Amniotic epithelial cell (primary cell): Measurements from ENCODE around the gene PPP1R12C.
A peak's percentile ranks its signal among the peaks of the same experiment; 100 is the strongest.
"Not testable (repeated sequence)": the region's sequence is repeated elsewhere in the genome, so short reads cannot be mapped to it uniquely, and the experiment has no call there.

Experiments
- DNase-seq: peaks from one replicate; pipeline ENCODE4 v3.0.0-alpha.2; 2010; ENCODE audit warnings: low read depth

Gene PPP1R12C

DNA sequence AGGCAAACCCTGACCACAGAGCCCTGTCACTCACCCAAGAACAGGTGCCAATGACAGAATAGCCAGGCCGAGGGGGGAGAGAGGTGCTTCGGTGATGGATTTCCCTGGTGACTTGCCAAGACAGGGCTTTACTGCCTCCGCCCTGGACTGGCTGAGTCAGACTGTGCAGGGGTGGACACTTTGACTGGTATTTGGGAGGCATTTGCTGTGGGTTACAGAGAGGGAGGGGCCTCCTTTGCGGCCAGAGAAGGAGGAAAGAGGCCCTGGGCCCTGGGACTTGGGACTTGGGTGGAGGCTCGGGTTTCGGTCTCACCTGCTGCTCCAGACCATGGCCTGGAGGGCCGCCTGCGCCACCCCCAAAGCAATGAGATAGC lies 46.3 kb downstream of the PPP1R12C start:
- peak; percentile 81 for DNase-seq

DNA sequence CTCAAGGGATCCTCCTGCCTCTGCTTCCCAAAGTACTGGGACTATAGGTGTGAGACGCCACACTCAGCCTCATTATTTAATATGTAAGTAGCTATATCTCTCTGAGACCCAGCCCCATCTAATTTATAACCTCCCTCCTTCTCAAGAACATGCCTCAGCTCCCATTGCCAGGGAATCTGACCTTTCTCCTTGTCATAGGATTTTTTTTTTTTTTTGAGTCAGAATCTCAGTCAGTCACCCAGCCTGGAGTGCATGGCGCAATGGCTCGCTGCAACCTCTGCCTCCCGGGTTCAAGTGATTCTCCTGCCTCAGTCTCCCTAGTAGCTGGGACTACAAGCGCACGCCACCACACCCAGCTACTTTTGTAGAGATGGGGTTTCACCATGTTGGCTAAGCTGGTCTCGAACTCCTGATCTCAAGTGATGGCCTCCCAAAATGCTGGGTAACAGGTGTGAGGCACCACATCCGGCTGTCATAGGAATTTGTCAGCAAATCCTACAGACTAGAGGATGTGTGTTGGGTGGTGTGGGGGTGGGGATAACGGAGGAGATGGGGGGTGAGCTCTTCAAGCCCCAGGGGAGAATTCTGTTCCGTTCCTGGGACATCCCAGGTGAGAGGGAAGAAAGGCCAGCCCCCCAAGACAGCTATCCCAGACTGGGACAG lies 46.8 kb downstream of the PPP1R12C start:
- no peak for DNase-seq

DNA sequence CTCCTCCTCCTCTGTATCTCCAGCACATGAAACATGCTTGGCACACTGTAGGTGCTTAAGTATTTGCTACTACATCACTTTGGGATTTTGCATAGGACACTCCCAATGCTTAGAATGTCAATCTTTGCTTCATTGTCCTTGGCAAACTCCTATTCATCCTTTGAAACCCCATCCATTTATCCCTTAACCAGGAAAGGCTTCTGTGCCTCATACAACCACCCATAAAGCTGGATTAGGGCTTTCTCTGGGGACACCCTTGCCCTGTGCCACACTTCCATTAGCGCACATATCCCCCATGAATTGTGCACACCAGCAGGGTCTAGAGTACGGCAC lies 47.6 kb downstream of the PPP1R12C start:
- DNase-seq, result no peak

GRCh38 chr19:55068950-55069864 lies 48.2 kb downstream of the PPP1R12C start:
- DNase-seq, result peak; percentile 14

GRCh38 chr19:55067869-55068268 lies 49.6 kb downstream of the PPP1R12C start:
- DNase-seq, result no peak

DNA sequence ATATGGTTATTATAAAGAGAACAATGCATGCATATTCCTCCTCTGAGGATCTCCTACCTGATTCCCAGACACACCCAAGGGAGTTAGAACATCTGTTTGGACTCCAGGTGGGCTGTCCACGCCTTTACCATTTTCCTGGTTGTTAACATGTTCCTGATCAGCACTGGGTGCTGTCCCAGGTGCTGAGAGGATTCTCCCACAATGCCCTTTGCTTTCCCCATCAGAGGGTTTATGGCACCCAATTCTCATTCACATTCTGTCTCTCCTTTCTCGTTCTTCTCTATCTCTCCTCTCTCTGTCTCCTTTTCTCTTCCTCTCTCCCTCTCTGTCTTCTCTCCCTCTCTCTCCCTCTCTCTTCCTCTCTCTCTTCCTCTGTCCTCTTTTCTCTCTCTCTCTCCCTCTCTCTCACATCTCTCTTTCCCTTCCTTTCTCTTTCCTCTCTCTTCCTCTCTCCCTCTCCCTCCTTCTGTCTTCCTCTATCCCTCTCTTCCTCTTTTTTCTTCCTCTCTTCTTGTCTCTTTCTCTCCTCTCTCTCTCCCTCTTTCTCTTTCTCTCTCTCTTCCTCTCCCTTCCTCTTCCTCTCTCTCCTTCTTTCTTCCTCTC lies 51.2 kb downstream of the PPP1R12C start:
- peak; percentile 11 for DNase-seq

DNA sequence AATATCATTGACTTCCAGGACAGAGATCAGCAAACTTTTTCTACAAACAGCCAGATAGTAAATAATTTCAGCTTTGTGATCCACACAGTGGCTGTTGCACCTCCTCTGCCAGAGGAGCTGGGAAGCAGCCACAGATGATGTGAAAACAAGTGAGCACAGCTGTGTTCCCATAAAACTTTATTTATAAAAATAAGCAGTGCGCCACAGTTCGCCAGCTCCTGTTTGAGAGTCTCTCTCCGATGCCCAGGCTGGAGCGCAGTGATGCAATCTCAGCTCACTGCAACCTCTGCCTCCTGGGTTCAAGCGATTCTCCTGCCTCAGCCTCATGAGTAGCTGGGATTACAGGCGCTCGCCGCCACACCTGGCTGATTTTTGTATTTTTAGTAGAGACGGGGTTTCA lies 51.9 kb downstream of the PPP1R12C start:
- not testable (repeated sequence) for DNase-seq

DNA sequence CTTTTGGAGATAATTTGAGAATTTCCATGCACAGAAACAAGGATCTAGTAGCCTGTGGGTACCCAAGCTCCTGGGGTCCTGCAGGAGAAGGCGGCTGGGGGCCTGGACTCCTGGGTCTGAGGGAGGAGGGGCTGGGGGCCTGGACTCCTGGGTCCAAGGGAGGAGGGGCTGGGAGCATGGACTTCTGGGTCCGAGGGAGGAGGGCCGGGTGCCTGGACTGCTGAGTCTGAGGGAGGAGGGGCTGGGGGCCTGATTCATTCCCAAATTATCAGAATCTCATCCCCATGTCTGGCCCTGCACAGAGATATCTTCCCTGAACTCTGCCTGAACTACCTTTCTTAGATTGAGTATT lies 54.0 kb downstream of the PPP1R12C start:
- no peak for DNase-seq

GRCh38 chr19:55062735-55063491 lies 54.5 kb downstream of the PPP1R12C start, which contains the start of gene RDH13:
TSS of gene RDH13 (minus strand) at chr19:55063148. CDS start at chr19:55063032, 116 bp downstream.
- DNase-seq, result peak; percentile 91

DNA sequence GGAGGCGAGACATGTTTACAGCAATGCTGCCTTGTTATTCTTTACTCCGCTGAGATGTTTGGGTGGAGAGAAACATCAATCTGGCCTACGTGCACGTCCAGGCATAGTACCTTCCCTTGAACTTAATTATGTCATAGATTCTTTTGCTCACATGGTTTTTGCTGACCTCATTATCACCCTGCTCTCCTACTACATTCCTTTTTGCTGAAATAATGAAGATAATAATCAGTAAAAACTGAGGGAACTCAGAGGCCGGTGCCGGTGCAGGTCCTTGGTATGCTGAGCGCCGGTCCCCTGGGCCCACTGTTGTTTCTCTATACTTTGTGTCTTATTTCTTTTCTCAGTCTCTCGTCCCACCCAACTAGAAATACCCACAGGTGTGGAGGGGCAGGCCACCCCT lies 57.1 kb downstream of the PPP1R12C start:
- peak; percentile 47 for DNase-seq

DNA sequence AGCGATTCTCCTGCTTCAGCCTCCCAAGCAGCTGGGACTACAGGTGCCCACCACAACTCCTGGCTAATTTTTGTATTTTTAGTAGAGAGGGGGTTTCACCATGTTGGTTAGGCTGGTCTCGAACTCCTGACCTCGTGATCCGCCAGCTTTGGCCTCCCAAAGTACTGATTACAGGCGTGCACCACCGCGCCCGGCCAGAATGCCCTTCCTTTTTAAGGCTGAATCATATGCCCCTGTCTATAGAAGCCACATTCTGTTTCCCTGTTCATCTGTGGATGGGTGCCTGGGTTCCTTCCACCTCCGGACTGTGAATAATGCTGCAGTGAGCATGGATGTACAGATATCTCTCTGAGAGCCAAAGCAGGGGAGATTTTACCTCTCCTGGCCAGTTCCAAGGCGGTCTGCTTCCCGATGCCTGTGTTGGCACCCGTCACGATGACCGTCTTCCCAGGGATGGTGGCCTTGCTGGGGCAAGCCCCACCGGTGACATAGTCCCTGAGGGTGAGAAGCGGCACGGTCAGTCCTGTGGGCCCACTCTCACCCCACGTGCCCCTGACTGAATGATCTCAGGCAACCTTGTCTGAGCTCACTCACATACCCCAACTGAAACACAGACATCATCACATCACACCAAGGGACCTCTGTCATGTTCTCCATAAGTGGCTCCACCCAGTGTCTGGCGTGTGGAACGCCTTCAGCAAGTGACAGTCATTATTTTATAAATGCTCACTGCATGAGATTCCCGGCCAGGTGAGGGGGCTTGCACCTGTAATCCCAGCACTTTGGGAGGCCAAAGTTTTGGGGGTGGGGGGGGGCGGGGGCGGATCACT lies 58.4 kb downstream of the PPP1R12C start:
- no peak for DNase-seq

DNA sequence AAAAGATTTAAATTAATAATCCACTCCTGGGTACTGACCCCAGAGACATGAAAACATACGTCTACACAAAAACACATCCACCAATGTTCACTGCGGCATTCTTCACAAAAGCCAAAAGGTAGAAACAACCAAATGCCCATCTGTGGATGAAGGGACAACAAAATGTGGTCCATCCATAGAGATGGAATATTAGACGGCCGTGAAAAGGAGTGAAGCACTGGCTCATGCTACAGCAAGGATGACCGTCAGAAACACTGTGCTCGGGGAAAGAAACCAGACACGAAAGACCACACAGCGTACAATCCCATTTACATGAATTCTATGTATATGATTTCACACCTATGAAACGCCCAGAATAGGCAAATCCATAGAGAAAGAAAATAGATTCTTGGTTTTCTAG lies 60.6 kb downstream of the PPP1R12C start:
- no peak for DNase-seq

DNA sequence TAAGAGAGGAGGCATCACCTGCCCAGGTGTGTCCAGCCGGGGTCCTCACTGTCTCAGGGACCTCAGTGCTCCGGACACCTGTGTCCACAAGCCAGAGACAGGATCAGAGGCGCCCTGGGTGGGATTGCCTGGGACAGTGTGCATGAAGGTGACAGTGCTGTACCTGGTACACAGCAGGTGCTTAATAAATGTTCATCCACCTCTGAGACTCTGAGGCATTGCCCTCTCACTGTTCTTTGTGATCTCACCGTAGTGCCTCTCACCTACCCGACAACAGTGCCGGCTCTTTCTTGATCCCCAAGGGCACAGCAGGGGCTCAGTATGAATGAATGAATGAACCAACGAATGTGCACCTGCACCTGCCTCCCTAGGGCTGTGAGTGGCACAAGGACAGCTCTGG lies 63.7 kb downstream of the PPP1R12C start:
- no peak for DNase-seq

- no peak for DNase-seq
Measured at GRCh38 chr19:55050749-55051532, 66.5 kb downstream of the PPP1R12C start.

DNA sequence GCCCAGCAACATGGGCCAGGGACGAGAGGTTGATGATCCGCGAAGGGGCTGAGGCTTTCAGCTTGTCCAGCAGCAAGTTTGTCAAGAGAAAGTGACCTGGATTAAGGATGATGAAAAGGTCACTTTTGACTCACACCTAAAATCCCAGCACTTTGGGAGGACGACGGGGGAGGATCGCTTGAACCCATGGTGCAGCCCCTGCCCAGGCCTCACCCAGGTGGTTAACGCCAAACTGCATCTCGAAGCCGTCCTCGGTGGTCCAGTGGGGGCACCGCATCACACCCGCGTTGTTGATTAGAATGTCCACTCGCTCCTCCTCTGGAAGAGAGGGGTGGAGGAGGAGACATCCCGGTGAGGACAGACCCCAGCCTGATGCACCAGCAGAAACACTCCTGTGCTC lies 69.0 kb downstream of the PPP1R12C start:
- no peak for DNase-seq

DNA sequence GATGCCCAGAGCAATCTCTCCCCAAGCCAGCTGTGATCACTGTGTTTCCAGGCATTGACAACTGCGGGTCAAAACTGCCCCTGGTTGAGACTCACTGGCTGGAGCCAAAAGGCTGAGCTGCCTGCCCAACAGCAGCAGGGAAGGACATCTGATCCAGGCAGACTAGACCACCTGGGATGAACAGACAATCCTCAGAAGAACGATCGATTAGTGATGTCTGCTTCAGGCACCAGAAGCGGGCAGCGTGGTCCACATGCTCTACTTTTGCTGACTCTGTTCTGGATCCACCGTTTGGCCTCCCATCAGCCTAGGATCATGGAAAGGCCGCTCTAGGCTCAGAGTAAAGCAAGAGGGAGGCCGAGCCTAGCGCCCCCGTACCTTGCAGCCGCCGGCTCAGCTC lies 69.5 kb downstream of the PPP1R12C start:
- DNase-seq, result no peak

GRCh38 chr19:55046975-55047622 lies 70.3 kb downstream of the PPP1R12C start:
- no peak for DNase-seq

- no peak for DNase-seq
Measured at GRCh38 chr19:55044771-55045716, 72.4 kb downstream of the PPP1R12C start.

DNA sequence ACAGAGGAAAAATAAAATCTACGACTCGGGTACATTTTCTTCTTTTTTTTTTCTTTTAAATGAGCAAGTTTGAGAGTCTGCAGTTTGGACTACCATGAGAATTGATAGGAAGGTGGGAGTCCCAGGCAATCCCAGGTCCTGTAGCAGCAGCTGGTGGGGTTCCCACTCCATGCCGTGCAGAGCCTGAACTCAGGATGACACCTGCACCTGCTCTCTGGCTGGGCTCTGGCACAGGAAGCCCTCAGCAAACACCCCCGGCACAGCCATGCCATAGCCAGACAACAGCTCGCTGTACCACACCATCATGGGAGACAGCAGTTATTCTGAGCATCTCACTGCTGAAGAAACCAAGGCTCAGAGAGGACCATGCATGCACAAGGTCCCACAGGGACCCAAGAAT lies 73.2 kb downstream of the PPP1R12C start:
- DNase-seq, result no peak
